Activated naive CD8-positive, alpha-beta T cell (primary cell): ENCODE measurements around the gene TPSD1.
"Not testable (repeated sequence)": the region's sequence is repeated elsewhere in the genome, so short reads cannot be mapped to it uniquely, and the experiment has no call there.

Experiments
- H3K27ac Mint-ChIP-seq: one replicate; pipeline ENCODE4 v1.8.0; 2021; ENCODE audit warnings: mixed read lengths
- H3K27me3 Mint-ChIP-seq: one replicate; pipeline ENCODE4 v1.8.0; 2021; ENCODE audit warnings: mixed read lengths
- H3K36me3 Mint-ChIP-seq: one replicate; pipeline ENCODE4 v1.8.0; 2021; ENCODE audit warnings: mixed read lengths
- H3K4me1 Mint-ChIP-seq: one replicate; pipeline ENCODE4 v1.8.0; 2021; ENCODE audit warnings: low read depth, mixed read lengths
- H3K4me3 Mint-ChIP-seq: one replicate; pipeline ENCODE4 v1.8.0; 2021; ENCODE audit warnings: mild to moderate bottlenecking, mixed read lengths
- H3K9me3 Mint-ChIP-seq: one replicate; pipeline ENCODE4 v1.8.0; 2021; ENCODE audit warnings: low read depth, mixed read lengths

The TPSD1 gene

GRCh38 chr16:1255276-1256122, at the start of gene TPSD1:
Gene TPSD1, plus strand, starts transcription at chr16:1256069. Its CDS starts 212 bp downstream, at chr16:1256281.
- H3K27ac Mint-ChIP-seq, H3K36me3 Mint-ChIP-seq, H3K27me3 Mint-ChIP-seq, H3K9me3 Mint-ChIP-seq, H3K4me3 Mint-ChIP-seq, H3K4me1 Mint-ChIP-seq: not testable (repeated sequence)

GRCh38 chr16:1206326-1206725, 49.5 kb upstream of the TPSD1 start:
- H3K36me3 Mint-ChIP-seq: no peaks in the 10 kb centered on the region
- no peak overlapping the region for H3K27ac Mint-ChIP-seq
- H3K9me3 Mint-ChIP-seq: no peaks in the 10 kb centered on the region
- H3K27me3 Mint-ChIP-seq: no peaks in the 10 kb centered on the region
- no peak overlapping the region for H3K4me3 Mint-ChIP-seq
- peaks cover 3% of the 10 kb centered on the region for H3K4me1 Mint-ChIP-seq

- H3K27ac Mint-ChIP-seq: no peak overlapping the region
These were observed 49.1 kb upstream of the TPSD1 start for GRCh38 chr16:1206786-1207185.

GRCh38 chr16:1208239-1208830, 47.5 kb upstream of the TPSD1 start:
- H3K4me3 Mint-ChIP-seq: peak overlapping the region; percentile 59
- H3K27me3 Mint-ChIP-seq: no peaks in the 10 kb centered on the region
- H3K4me1 Mint-ChIP-seq: peaks cover 3% of the 10 kb centered on the region
- H3K36me3 Mint-ChIP-seq: no peaks in the 10 kb centered on the region
- no peaks in the 10 kb centered on the region for H3K9me3 Mint-ChIP-seq
- peak overlapping the region; percentile 82 for H3K27ac Mint-ChIP-seq

More at GRCh38 chr16:1206786-1207185, 49.1 kb upstream of the TPSD1 start:
- H3K27me3 Mint-ChIP-seq: no peaks in the 10 kb centered on the region
- peaks cover 3% of the 10 kb centered on the region for H3K4me1 Mint-ChIP-seq
- H3K9me3 Mint-ChIP-seq: no peaks in the 10 kb centered on the region
- no peaks in the 10 kb centered on the region for H3K36me3 Mint-ChIP-seq
- H3K4me3 Mint-ChIP-seq: no peak overlapping the region

- H3K9me3 Mint-ChIP-seq: no peaks in the 10 kb centered on the region
- H3K4me3 Mint-ChIP-seq: no peak overlapping the region
- no peaks in the 10 kb centered on the region for H3K36me3 Mint-ChIP-seq
- H3K27ac Mint-ChIP-seq: no peak overlapping the region
- H3K4me1 Mint-ChIP-seq: peaks cover 3% of the 10 kb centered on the region
- H3K27me3 Mint-ChIP-seq: no peaks in the 10 kb centered on the region
These were observed 46.8 kb upstream of the TPSD1 start for GRCh38 chr16:1209081-1209480.

- no peaks in the 10 kb centered on the region for H3K9me3 Mint-ChIP-seq
- H3K4me3 Mint-ChIP-seq: no peak overlapping the region
- H3K4me1 Mint-ChIP-seq: peaks cover 3% of the 10 kb centered on the region
- no peak overlapping the region for H3K27ac Mint-ChIP-seq
- H3K27me3 Mint-ChIP-seq: no peaks in the 10 kb centered on the region
- no peaks in the 10 kb centered on the region for H3K36me3 Mint-ChIP-seq
These were observed 45.4 kb upstream of the TPSD1 start for GRCh38 chr16:1210461-1210860.

GRCh38 chr16:1211451-1212268, 44.2 kb upstream of the TPSD1 start:
- H3K27ac Mint-ChIP-seq: no peak overlapping the region
- no peak overlapping the region for H3K4me3 Mint-ChIP-seq
- no peaks in the 10 kb centered on the region for H3K27me3 Mint-ChIP-seq
- no peaks in the 10 kb centered on the region for H3K9me3 Mint-ChIP-seq
- peaks cover 3% of the 10 kb centered on the region for H3K4me1 Mint-ChIP-seq
- no peaks in the 10 kb centered on the region for H3K36me3 Mint-ChIP-seq

- peaks cover 3% of the 10 kb centered on the region for H3K4me1 Mint-ChIP-seq
- H3K9me3 Mint-ChIP-seq: no peaks in the 10 kb centered on the region
- no peaks in the 10 kb centered on the region for H3K36me3 Mint-ChIP-seq
- H3K27ac Mint-ChIP-seq: no peak overlapping the region
- no peak overlapping the region for H3K4me3 Mint-ChIP-seq
- no peaks in the 10 kb centered on the region for H3K27me3 Mint-ChIP-seq
These were observed 43.2 kb upstream of the TPSD1 start for GRCh38 chr16:1212616-1213194.

- H3K27ac Mint-ChIP-seq: no peak overlapping the region
- H3K27me3 Mint-ChIP-seq: no peaks in the 10 kb centered on the region
- peaks cover 2% of the 10 kb centered on the region for H3K4me1 Mint-ChIP-seq
- H3K4me3 Mint-ChIP-seq: no peak overlapping the region
- no peaks in the 10 kb centered on the region for H3K36me3 Mint-ChIP-seq
- no peaks in the 10 kb centered on the region for H3K9me3 Mint-ChIP-seq
These were observed 42.6 kb upstream of the TPSD1 start for GRCh38 chr16:1213231-1213630.

GRCh38 chr16:1213796-1214372, 42.0 kb upstream of the TPSD1 start:
- Mint-ChIP-seq H3K27ac (no peak overlapping the region), H3K9me3 (no peaks in the 10 kb centered on the region), H3K4me3 (no peak overlapping the region), H3K36me3 (no peaks in the 10 kb centered on the region), H3K27me3 (no peaks in the 10 kb centered on the region), H3K4me1 (no peaks in the 10 kb centered on the region)

- H3K9me3 Mint-ChIP-seq: no peaks in the 10 kb centered on the region
- no peaks in the 10 kb centered on the region for H3K36me3 Mint-ChIP-seq
- no peak overlapping the region for H3K4me3 Mint-ChIP-seq
- H3K4me1 Mint-ChIP-seq: no peaks in the 10 kb centered on the region
- H3K27me3 Mint-ChIP-seq: no peaks in the 10 kb centered on the region
- H3K27ac Mint-ChIP-seq: no peak overlapping the region
These were observed 41.1 kb upstream of the TPSD1 start for GRCh38 chr16:1214719-1215118.

GRCh38 chr16:1215574-1216295, 40.1 kb upstream of the TPSD1 start:
- no peaks in the 10 kb centered on the region for H3K4me1 Mint-ChIP-seq
- no peaks in the 10 kb centered on the region for H3K27me3 Mint-ChIP-seq
- no peak overlapping the region for H3K27ac Mint-ChIP-seq
- H3K9me3 Mint-ChIP-seq: no peaks in the 10 kb centered on the region
- no peak overlapping the region for H3K4me3 Mint-ChIP-seq
- no peaks in the 10 kb centered on the region for H3K36me3 Mint-ChIP-seq

GRCh38 chr16:1216296-1216619, 39.6 kb upstream of the TPSD1 start:
- H3K27ac Mint-ChIP-seq: no peak overlapping the region
- H3K9me3 Mint-ChIP-seq: no peaks in the 10 kb centered on the region
- no peaks in the 10 kb centered on the region for H3K4me1 Mint-ChIP-seq
- H3K27me3 Mint-ChIP-seq: no peaks in the 10 kb centered on the region
- no peak overlapping the region for H3K4me3 Mint-ChIP-seq
- H3K36me3 Mint-ChIP-seq: no peaks in the 10 kb centered on the region

- H3K9me3 Mint-ChIP-seq: no peaks in the 10 kb centered on the region
- H3K27me3 Mint-ChIP-seq: no peaks in the 10 kb centered on the region
- no peaks in the 10 kb centered on the region for H3K36me3 Mint-ChIP-seq
- H3K4me1 Mint-ChIP-seq: no peaks in the 10 kb centered on the region
- no peak overlapping the region for H3K27ac Mint-ChIP-seq
- H3K4me3 Mint-ChIP-seq: no peak overlapping the region
These were observed 39.0 kb upstream of the TPSD1 start for GRCh38 chr16:1216681-1217400.
